Muscle of leg (tissue), 16 donors: ENCODE measurements around the gene UBL4A. TPM values are rescaled to one million over a fixed set of nuclear protein-coding genes. Genes with fewer than 3 reads are reported as not detected.

Experiments used
- DNase-seq: peaks from one replicate; pipeline ENCODE4 v3.0.0; 2013
- H3K27ac ChIP-seq: one replicate; pipeline ENCODE4 v1.5.1; 2013; ENCODE audit warnings: mild to moderate bottlenecking, low read length, control low read depth
- H3K27me3 ChIP-seq: one replicate; pipeline ENCODE4 v1.6.1; 2013; ENCODE audit warnings: low read length; ENCODE audit not compliant: control insufficient read depth, insufficient read depth
- H3K36me3 ChIP-seq: one replicate; pipeline ENCODE4 v1.6.1; 2013; ENCODE audit warnings: low read length; ENCODE audit not compliant: control insufficient read depth, insufficient read depth
- H3K4me1 ChIP-seq: one replicate; pipeline ENCODE4 v1.6.1; 2013; ENCODE audit warnings: low read length; ENCODE audit not compliant: control insufficient read depth, insufficient read depth
- H3K4me3 ChIP-seq: one replicate; pipeline ENCODE4 v1.5.1; 2013; ENCODE audit warnings: low read length, control low read depth
- H3K9me3 ChIP-seq: replicated peaks from 2 replicates; pipeline ENCODE4 v1.6.1; 2013; ENCODE audit warnings: low read depth, low read length; ENCODE audit not compliant: control insufficient read depth
- WGBS: methylation state at CpG from one replicate; pipeline ENCODE4 v1.1.5; 2013; ENCODE audit warnings: missing lambda C conversion rate; ENCODE audit not compliant: insufficient coverage; 5-methylcytosine and 5-hydroxymethylcytosine counted together
- long read RNA-seq, 11 donors: transcript quantifications; one replicate each; lab custom pipeline, GENCODE V29; 2026
- polyA plus RNA-seq, 8 donors: library from polyadenylated mRNA; unstranded; fragments of 120-200 nt; gene quantifications; one replicate each; pipeline versions ENCODE4 v1.2.1 to v1.2.3, GENCODE V29; 2013; ENCODE audit warnings: inconsistent platforms in 1 of 8, low replicate concordance in 1 of 8; ENCODE audit not compliant: insufficient read length in 8 of 8, insufficient read depth in 1 of 8
- total RNA-seq: library from RNA; stranded (reverse); fragments of 120-200 nt; gene quantifications from one replicate; pipeline ENCODE4 v1.2.4, GENCODE V29; 2013

Gene UBL4A
- 26.2 TPM for total RNA-seq
- polyA plus RNA-seq, result 10 to 100 TPM; 20.3 to 27.8 (median 24.5) TPM
- long read RNA-seq, donor 1, transcript UBL4A-202 (4 exons, 2,382 nt), result major isoform, 7 of 7 reads
- long read RNA-seq, donor 1, partial matches to known transcripts, result 0 of 7 reads
- long read RNA-seq, donor 1, other reads (novel, unspliced or antisense), result 0 of 7 reads
- long read RNA-seq, donor 2, partial matches to known transcripts, result 0 of 2 reads
- long read RNA-seq, donor 2, other reads (novel, unspliced or antisense), result 0 of 2 reads
- long read RNA-seq, donor 3, transcript UBL4A-202 (4 exons, 2,382 nt), result major isoform, 19 of 19 reads
- long read RNA-seq, donor 3, partial matches to known transcripts, result 0 of 19 reads
- long read RNA-seq, donor 3, other reads (novel, unspliced or antisense), result 0 of 19 reads
- long read RNA-seq, donor 4, transcript UBL4A-202 (4 exons, 2,382 nt), result major isoform, 9 of 12 reads
- long read RNA-seq, donor 4, partial matches to known transcripts, result 0 of 12 reads
- long read RNA-seq, donor 4, other reads (novel, unspliced or antisense), result 0 of 12 reads
- long read RNA-seq, donor 5, transcript UBL4A-202 (4 exons, 2,382 nt), result major isoform, 17 of 18 reads
- long read RNA-seq, donor 5, partial matches to known transcripts, result 0 of 18 reads
- long read RNA-seq, donor 5, other reads (novel, unspliced or antisense), result 0 of 18 reads
- long read RNA-seq, donor 6, transcript UBL4A-202 (4 exons, 2,382 nt), result major isoform, 17 of 19 reads
- long read RNA-seq, donor 6, partial matches to known transcripts, result 0 of 19 reads
- long read RNA-seq, donor 6, other reads (novel, unspliced or antisense), result 0 of 19 reads
- long read RNA-seq, donor 7, transcript UBL4A-202 (4 exons, 2,382 nt), result major isoform, 13 of 13 reads
- long read RNA-seq, donor 7, partial matches to known transcripts, result 0 of 13 reads
- long read RNA-seq, donor 7, other reads (novel, unspliced or antisense), result 0 of 13 reads
- long read RNA-seq, donor 8, transcript UBL4A-202 (4 exons, 2,382 nt), result major isoform, 8 of 8 reads
- long read RNA-seq, donor 8, partial matches to known transcripts, result 0 of 8 reads
- long read RNA-seq, donor 8, other reads (novel, unspliced or antisense), result 0 of 8 reads
- long read RNA-seq, donor 9, transcript UBL4A-202 (4 exons, 2,382 nt), result major isoform, 5 of 6 reads
- long read RNA-seq, donor 9, partial matches to known transcripts, result 0 of 6 reads
- long read RNA-seq, donor 9, other reads (novel, unspliced or antisense), result 0 of 6 reads
- long read RNA-seq, donor 10, transcript UBL4A-202 (4 exons, 2,382 nt), result major isoform, 7 of 7 reads
- long read RNA-seq, donor 10, partial matches to known transcripts, result 0 of 7 reads
- long read RNA-seq, donor 10, other reads (novel, unspliced or antisense), result 0 of 7 reads
- long read RNA-seq, donor 11, transcript UBL4A-202 (4 exons, 2,382 nt), result major isoform, 6 of 6 reads
- long read RNA-seq, donor 11, partial matches to known transcripts, result 0 of 6 reads
- long read RNA-seq, donor 11, other reads (novel, unspliced or antisense), result 0 of 6 reads

DNA sequence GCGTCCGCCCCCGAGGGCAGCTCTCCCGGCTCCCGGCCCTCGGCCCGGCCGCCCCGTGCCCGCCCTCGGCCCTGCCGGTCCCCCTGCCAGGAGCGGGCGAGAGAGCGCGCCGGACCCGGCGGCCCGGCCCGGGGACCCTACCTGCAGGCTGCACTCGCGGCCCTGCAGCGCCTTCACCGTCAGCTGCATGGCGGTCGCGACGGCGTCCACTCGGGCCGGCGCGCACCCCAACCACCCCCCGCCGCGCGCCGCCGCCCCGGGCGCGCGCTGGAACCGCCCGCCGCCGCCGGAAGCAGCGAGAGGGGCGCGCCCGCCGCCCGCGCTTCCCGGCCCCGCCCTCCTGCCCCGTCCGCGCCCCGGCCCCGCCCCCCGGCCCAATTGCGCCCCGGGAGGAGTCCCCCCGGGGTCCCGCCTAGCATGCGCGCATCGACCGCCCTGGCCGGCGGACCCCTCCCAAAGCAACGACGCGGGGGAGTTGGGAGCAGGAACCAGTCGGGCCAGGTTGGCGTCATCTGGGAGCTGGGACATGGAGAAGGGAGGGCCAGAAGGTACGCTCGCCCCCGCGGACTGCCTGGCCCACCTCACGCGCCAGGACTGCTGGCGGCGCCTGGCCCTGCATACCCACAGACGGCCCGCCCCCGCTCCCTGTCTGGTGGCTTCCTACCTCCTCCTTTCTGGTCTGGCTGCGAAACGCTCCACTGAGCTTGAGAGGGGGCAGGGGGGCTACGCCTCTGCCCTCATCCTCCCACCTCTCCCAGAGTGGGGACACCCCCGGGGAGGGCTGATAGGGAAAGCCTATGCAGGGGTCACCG lies at the start of gene UBL4A:
Gene UBL4A, minus strand, starts transcription at position 220 of the 812 bp plus-strand sequence. Its CDS starts 31 bp downstream, at position 189.
- Histone ChIP-seq H3K27me3 (no peaks in the 10 kb centered on the region), H3K4me1 (peaks cover 23% of the 10 kb centered on the region), H3K36me3 (peaks cover 15% of the 10 kb centered on the region), H3K27ac (peak within 1 kb of the TSS; percentile 69), H3K9me3 (no peaks in the 10 kb centered on the region), H3K4me3 (peak within 1 kb of the TSS; percentile 50)
- WGBS, result 22% methylated on average over 72 of the region's 95 CpGs
- DNase-seq, result peak; percentile 55

DNA sequence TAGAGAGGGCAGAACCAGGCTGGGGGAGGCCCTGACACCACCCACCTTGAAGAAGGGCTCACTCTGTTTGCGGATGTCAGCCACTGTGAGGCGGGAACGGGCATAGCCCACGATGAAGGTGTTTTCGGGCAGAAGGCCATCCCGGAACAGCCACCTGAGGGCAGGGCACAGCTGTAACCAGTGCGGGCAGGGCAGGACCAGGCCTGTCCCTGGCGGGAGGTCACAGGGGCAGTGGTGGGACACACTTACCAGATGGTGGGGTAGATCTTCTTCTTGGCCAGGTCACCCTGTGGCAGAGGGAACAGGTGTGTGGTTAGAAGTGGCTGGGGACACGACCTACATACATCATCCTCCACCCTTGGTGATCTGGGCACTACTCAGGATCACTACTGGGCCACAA lies 49.5 kb upstream of the UBL4A start:
- peaks cover 6% of the 10 kb centered on the region for H3K4me1 ChIP-seq
- H3K4me3 ChIP-seq, result no peak overlapping the region
- DNase-seq, result no peak
- H3K9me3 ChIP-seq, result no peaks in the 10 kb centered on the region
- H3K36me3 ChIP-seq, result peaks cover 23% of the 10 kb centered on the region
- no peaks in the 10 kb centered on the region for H3K27me3 ChIP-seq
- no peak overlapping the region for H3K27ac ChIP-seq
- 92% methylated on average over 7 of the region's 9 CpGs for WGBS

DNA sequence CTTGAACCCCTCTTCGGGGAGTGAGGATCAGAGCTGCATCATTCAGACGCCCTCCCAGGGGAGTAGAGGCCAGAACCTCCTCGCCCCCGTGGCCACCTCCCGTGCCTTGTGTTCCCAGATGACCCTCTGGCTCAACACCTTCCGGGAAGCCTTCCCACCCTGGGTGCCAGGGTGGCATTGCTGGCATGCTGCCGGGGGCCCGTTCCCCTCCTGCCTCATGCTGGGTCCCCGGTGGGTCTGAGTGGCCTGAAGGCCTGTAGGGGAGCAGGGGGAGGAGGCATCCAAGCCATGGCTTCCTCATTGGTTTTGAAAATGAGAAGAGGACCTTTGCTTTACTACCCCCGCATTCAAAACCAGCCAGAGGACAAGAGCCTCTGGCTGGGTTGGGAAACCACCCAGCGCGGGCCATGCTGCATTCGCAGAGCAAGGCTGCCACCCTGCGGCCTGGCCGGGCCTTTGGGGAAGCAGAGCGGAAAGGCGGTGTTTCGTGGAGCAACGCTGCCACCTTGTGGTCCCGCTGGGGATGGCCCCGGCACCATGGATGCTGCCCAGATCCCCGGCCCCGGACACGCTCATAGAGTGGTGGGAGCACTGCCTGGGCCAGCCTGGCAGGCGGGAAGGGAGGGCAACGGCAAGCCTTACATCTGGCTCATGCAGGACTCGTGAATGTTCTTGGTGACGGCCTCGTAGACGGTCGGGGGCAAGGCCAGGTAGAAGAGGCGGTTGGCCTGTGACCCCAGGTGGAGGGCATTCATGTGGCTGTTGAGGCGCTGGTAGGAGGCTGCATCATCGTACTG lies 48.3 kb upstream of the UBL4A start:
- Histone ChIP-seq H3K9me3 (no peaks in the 10 kb centered on the region), H3K27me3 (no peaks in the 10 kb centered on the region), H3K4me1 (peaks cover 6% of the 10 kb centered on the region), H3K36me3 (peaks cover 23% of the 10 kb centered on the region), H3K4me3 (no peak overlapping the region), H3K27ac (no peak overlapping the region)
- WGBS, result 25% methylated on average over 29 of the region's 34 CpGs
- peak; percentile 90 for DNase-seq

DNA sequence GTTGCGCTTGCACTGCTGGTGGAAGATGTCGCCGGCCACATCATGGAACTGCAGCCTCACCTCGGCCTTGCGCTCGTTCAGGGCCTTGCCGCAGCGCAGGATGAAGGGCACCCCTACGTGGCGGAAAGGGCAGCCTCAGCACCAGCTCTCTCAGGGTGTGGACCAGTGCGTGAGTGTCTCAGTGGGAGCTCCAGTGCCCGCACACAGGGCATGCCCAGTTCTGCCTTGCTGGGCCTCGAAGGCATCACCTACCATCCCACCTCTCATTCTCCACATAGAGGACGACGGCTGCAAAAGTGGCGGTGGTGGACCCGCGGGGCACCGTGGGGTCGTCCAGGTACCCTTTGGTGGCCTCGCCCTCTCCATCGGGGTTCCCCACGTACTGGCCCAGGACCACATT lies 46.3 kb upstream of the UBL4A start:
- 92% methylated on average over 23 of the region's 23 CpGs for WGBS
- H3K4me3 ChIP-seq, result no peak overlapping the region
- no peaks in the 10 kb centered on the region for H3K27me3 ChIP-seq
- H3K9me3 ChIP-seq, result no peaks in the 10 kb centered on the region
- H3K36me3 ChIP-seq, result peaks cover 23% of the 10 kb centered on the region
- DNase-seq, result no peak
- H3K27ac ChIP-seq, result no peak overlapping the region
- H3K4me1 ChIP-seq, result peaks cover 6% of the 10 kb centered on the region

DNA sequence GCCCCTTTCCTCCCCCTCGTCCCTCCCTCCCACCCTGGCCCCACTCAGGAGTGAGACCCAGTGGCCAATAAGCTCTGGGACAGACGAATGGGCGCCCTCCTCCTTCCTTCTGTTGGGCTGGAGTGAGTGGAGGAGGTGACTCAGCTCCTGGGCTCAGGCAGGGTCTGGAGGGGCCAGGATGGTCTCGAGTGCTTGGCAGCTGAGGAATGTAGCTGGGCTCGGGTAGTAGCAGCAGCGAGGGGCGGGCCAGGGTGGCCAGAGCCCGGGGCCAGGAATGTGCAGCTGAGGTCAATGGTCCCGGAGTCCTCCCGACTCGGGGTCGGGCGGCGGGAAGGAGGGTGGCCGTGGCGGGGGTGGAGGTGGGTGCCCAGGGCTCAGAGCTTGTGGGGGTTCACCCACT lies 45.2 kb upstream of the UBL4A start:
- Histone ChIP-seq H3K4me1 (peaks cover 15% of the 10 kb centered on the region), H3K4me3 (no peak overlapping the region), H3K27me3 (no peaks in the 10 kb centered on the region), H3K27ac (no peak overlapping the region), H3K36me3 (peaks cover 23% of the 10 kb centered on the region), H3K9me3 (no peaks in the 10 kb centered on the region)
- 77% methylated on average over 5 of the region's 16 CpGs for WGBS
- DNase-seq, result peak; percentile 46

DNA sequence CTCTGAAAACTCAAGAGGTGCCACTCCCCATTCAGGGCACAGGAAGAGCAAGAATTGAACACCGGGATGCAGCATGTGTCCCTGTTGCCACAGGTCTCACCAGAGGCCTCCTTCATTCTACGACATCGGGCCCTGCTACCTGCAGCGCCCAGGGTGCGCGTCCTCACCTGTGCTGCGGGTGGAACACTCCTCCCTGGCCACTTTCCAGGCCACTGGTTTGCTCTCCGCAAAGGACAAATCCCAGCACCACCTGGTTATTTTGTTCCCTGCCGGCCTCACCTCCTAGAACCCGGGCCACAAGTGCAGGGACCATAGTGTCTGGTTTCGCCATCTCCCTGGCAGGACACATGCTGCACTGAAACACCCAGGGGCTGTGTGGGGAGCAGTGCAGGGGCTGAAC lies 43.9 kb upstream of the UBL4A start:
- peaks cover 19% of the 10 kb centered on the region for H3K4me1 ChIP-seq

DNA sequence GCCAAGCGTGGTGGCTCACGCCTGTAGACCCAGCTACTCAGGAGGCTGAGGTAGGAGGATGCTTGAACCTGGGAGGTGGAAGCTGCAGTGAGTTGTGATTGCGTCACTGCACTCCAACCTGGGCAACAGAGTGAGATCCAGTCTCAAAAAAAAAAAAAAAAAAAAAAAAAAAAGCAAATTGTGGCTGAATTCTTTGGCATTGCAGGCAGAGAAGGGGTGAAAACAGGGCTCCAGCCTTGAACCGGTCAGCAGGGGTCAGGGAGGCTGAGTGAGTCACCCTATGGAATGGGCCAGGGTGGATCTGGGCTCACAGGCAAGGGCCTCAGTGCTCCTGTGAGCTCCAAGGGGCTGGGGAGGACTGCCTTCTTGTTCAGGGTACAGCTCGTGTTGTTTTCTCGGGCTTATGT lies 42.8 kb upstream of the UBL4A start:
- Histone ChIP-seq H3K27me3 (no peaks in the 10 kb centered on the region), H3K36me3 (peaks cover 16% of the 10 kb centered on the region), H3K9me3 (no peaks in the 10 kb centered on the region), H3K27ac (no peak overlapping the region), H3K4me3 (no peak overlapping the region), H3K4me1 (peaks cover 14% of the 10 kb centered on the region)
- DNase-seq, result no peak
- 67% methylated on average over 3 of the region's 6 CpGs for WGBS

More for the DNA sequence above, 43.9 kb upstream of the UBL4A start:
- H3K9me3 ChIP-seq, result no peaks in the 10 kb centered on the region
- H3K4me3 ChIP-seq, result no peak overlapping the region
- peaks cover 19% of the 10 kb centered on the region for H3K36me3 ChIP-seq
- no peaks in the 10 kb centered on the region for H3K27me3 ChIP-seq
- no peak overlapping the region for H3K27ac ChIP-seq
- 80% methylated on average over 11 of the region's 11 CpGs for WGBS
- no peak for DNase-seq

DNA sequence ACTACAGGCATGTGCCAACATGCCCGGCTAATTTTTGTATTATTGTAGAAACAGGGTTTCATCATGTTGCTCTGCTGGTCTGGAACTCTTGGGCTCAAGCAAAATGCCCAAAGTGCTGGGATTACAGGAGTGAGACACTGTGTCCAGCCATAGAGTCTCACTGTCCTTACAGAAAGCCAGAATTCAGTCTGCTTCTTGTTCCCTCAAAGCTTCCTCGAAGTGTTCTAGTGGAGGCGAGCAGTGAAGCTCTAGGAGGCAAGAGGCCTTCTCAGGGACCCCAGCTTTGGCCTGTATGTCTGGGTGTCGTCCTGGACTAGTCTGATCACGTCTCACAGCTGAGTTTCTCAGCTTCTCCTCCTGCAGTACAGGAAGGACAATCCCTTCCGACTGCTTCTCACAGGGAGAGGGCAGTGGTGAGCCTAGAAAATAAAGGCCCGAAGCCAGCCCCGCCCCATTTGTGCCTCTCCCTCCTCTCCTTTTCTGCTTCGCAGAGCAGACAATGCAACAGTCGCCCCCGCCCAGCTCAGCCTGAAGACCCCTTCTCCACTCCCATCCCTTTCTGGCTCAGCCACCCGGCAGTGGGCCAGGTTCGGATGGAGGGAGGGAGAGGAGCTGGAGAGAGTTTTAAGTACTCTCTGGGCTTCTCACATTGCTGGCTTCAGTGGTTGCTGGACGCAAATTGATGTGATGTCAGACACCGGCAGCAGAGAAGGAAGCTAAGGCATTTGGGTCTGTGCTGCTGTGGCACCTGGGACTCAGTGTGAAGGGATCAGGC lies 40.7 kb upstream of the UBL4A start:
- peak; percentile 97 for DNase-seq
- peak overlapping the region; percentile 72 for H3K27ac ChIP-seq
- H3K36me3 ChIP-seq, result no peaks in the 10 kb centered on the region
- peak overlapping the region; percentile 23 for H3K4me3 ChIP-seq
- H3K4me1 ChIP-seq, result peaks cover 12% of the 10 kb centered on the region
- H3K9me3 ChIP-seq, result no peaks in the 10 kb centered on the region
- 36% methylated on average over 7 of the region's 15 CpGs for WGBS
- H3K27me3 ChIP-seq, result no peaks in the 10 kb centered on the region
